Astrocyte (in vitro differentiated cells and primary cell): ENCODE data around the gene JAKMIP1.

Experiments
- EZH2 ChIP-seq: IDR thresholded peaks from 2 replicates; pipeline ENCODE4 v1.6.1; 2012; ENCODE audit warnings: mild to moderate bottlenecking, low read length, inconsistent platforms; ENCODE audit not compliant: insufficient read depth
- TF ChIP-seq, protein P1 (sequence below): IDR thresholded peaks from 2 replicates; pipeline ENCODE4 v1.5.1; 2011; ENCODE audit warnings: low read depth, mild to moderate bottlenecking, inconsistent platforms, low read length, moderate library complexity; ENCODE audit not compliant: insufficient read depth

DNA sequence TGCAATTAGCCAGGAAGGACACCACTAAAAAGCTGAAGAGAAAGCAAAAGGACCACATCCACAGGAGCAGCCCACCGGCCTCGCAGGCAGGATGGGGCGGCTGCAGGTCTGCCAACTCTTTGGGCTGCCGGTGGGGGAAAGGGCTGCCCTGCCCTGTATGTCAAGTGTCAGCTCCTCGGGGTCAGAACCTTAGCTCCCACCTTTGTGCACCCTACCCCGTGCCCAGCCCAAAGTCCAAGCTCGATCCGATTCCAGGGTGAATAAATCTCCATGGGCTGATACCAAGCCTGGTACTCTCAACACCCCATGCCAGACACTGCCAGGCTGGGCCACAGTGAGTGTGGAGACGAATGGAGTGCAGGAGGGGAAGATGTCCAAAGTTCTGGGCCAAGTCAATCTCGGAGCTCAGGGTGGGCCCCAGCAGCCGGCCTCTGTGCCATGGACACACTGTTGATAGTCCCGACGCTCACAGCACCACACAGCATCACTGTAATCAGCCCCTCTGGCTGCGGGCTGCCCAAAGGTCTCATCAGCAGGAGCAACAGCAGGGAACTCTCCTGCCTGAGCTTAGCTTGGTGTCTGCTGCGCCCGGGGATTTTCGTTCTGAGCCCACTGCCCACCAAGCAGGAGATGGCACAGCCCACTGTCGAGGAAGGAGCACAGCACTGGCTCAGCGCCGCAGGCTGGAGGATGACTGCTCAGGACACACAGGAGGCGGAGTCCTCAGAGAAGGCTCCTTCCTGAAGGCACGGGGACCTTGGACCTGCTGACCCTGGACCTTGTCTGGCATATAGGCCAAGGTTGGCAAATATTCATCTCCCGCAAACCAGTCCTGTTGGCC, 84.4 kb downstream of the JAKMIP1 start:
- TF ChIP-seq, protein P1, sequence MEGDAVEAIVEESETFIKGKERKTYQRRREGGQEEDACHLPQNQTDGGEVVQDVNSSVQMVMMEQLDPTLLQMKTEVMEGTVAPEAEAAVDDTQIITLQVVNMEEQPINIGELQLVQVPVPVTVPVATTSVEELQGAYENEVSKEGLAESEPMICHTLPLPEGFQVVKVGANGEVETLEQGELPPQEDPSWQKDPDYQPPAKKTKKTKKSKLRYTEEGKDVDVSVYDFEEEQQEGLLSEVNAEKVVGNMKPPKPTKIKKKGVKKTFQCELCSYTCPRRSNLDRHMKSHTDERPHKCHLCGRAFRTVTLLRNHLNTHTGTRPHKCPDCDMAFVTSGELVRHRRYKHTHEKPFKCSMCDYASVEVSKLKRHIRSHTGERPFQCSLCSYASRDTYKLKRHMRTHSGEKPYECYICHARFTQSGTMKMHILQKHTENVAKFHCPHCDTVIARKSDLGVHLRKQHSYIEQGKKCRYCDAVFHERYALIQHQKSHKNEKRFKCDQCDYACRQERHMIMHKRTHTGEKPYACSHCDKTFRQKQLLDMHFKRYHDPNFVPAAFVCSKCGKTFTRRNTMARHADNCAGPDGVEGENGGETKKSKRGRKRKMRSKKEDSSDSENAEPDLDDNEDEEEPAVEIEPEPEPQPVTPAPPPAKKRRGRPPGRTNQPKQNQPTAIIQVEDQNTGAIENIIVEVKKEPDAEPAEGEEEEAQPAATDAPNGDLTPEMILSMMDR: no peak
- no peak for TF ChIP-seq EZH2
